Neural progenitor cell (in vitro differentiated cells): ENCODE measurements around the gene RMRP. TPM values are rescaled to one million over a fixed set of nuclear protein-coding genes. Genes with fewer than 3 reads are reported as not detected.

ENCODE experiments used
- DNase-seq: peaks from one replicate; pipeline ENCODE4 v3.0.0-alpha.2; 2016; ENCODE audit warnings: low spot score
- H2AFZ ChIP-seq: fragments of 200-600 bp; sonication (generic); replicated peaks from 2 replicates; pipeline ENCODE4 v1.6.1; 2016; ENCODE audit warnings: antibody characterized with exemption
- H3F3A ChIP-seq: fragments of 200-600 bp; sonication (generic); 2 replicates; pipeline ENCODE4 v1.6.1; 2016; ENCODE audit warnings: antibody characterized with exemption, low read depth
- H3K27ac ChIP-seq: fragments of 200-600 bp; sonication (generic); 2 replicates; pipeline ENCODE4 v1.5.1; 2016; ENCODE audit warnings: mild to moderate bottlenecking
- H3K27me3 ChIP-seq: fragments of 200-600 bp; sonication (generic); 2 replicates; pipeline ENCODE4 v1.6.1; 2016; ENCODE audit warnings: mild to moderate bottlenecking, moderate library complexity
- H3K36me3 ChIP-seq: fragments of 200-600 bp; sonication (generic); 2 replicates; pipeline ENCODE4 v1.5.1; 2016
- H3K4me1 ChIP-seq: fragments of 200-600 bp; sonication (generic); 2 replicates; pipeline ENCODE4 v1.6.1; 2016; ENCODE audit warnings: mixed run types
- H3K4me2 ChIP-seq: fragments of 200-600 bp; sonication (generic); 2 replicates; pipeline ENCODE4 v1.6.1; 2016
- H3K4me3 ChIP-seq: fragments of 200-600 bp; sonication (generic); 2 replicates; pipeline ENCODE4 v1.5.1; 2016
- H3K79me2 ChIP-seq: fragments of 200-600 bp; sonication (generic); 2 replicates; pipeline ENCODE4 v1.6.1; 2016; ENCODE audit warnings: low read depth
- H3K9ac ChIP-seq: fragments of 200-600 bp; sonication (generic); 2 replicates; pipeline ENCODE4 v1.6.1; 2016
- H3K9me3 ChIP-seq: fragments of 200-600 bp; sonication (generic); 2 replicates; pipeline ENCODE4 v1.5.1; 2016; ENCODE audit warnings: low read depth
- H4K20me1 ChIP-seq: fragments of 200-600 bp; sonication (generic); 2 replicates; pipeline ENCODE4 v1.6.1; 2016; ENCODE audit warnings: low read depth
- H3K27ac Mint-ChIP-seq: 3 replicates; pipeline ENCODE4 v1.8.0; 2021; ENCODE audit warnings: mixed read lengths
- H3K27me3 Mint-ChIP-seq: 2 replicates; pipeline ENCODE4 v1.8.0; 2022; ENCODE audit warnings: low read depth, mild to moderate bottlenecking, inconsistent platforms, moderate library complexity, mixed read lengths; ENCODE audit not compliant: insufficient read depth
- H3K36me3 Mint-ChIP-seq: 3 replicates; pipeline ENCODE4 v1.8.0; 2021; ENCODE audit warnings: mixed read lengths
- H3K4me1 Mint-ChIP-seq: 3 replicates; pipeline ENCODE4 v1.8.0; 2021; ENCODE audit warnings: mixed read lengths
- H3K4me3 Mint-ChIP-seq: 3 replicates; pipeline ENCODE4 v1.8.0; 2021; ENCODE audit warnings: mild to moderate bottlenecking, moderate library complexity, mixed read lengths
- H3K9me3 Mint-ChIP-seq: 3 replicates; pipeline ENCODE4 v1.8.0; 2020; ENCODE audit warnings: mixed read lengths
- EZH2 ChIP-seq: fragments of 200-600 bp; sonication (generic); IDR thresholded peaks from 2 replicates; pipeline ENCODE4 v1.6.1; 2017; ENCODE audit warnings: antibody characterized with exemption, mild to moderate bottlenecking, moderate library complexity
- EZH2phosphoT487 ChIP-seq: fragments of 200-600 bp; sonication (generic); IDR thresholded peaks from 2 replicates; pipeline ENCODE4 v1.6.1; 2017; ENCODE audit warnings: antibody characterized with exemption
- total RNA-seq: library from RNA; depleted of rRNA; stranded (reverse); fragments of >200 nt; gene quantifications from 2 replicates; pipeline ENCODE4 v1.2.3, GENCODE V29; 2015; ENCODE audit warnings: low replicate concordance
- TF ChIP-seq, protein P1 (sequence below): fragments of 200-600 bp; sonication (generic); IDR thresholded peaks from 2 replicates; pipeline ENCODE4 v1.5.1; 2017; ENCODE audit warnings: antibody characterized with exemption, mild to moderate bottlenecking

Gene RMRP
- total RNA-seq, 1 donor from 2014 or later: 2,709 TPM

DNA sequence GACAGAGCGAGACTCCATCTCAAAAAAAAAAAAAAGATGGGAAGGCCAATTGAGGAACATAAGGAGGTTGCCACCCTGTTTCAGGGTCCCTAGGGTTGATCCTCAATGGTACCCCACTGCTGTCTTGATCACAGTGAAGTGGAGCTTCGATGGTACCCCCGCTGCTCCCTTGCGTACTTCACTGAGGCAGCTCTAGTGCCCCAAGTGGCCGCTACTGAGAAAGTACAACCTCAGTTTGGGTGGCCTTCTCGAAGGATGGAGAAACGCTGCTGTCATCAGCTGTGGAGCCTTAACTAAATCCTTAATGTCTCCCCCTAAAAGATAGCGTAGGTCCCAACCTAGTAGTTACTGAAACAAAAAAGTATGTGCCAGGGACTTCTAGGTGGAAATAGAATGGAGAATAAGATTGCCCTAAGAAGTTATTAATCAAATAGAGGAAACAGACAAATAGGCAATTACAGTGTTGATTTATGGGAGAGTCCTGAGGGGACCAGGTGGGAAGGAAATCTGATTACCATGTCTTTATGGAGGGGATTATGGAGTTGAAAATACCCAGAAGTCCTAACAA is 46.5 kb downstream of the RMRP start:
- H3K27me3 Mint-ChIP-seq: peaks cover 29% of the 10 kb centered on the region
- Histone ChIP-seq H3K4me3 (no peak overlapping the region), H3K27ac (no peak overlapping the region), H3K79me2 (peaks cover 11% of the 10 kb centered on the region), H3K36me3 (no peaks in the 10 kb centered on the region), H4K20me1 (peaks cover 16% of the 10 kb centered on the region), H3K27me3 (peaks cover 23% of the 10 kb centered on the region), H3K4me1 (peaks cover 6% of the 10 kb centered on the region), H3F3A (peaks cover 1% of the 10 kb centered on the region), H3K9ac (no peak overlapping the region), H3K9me3 (no peaks in the 10 kb centered on the region), H2AFZ (no peak overlapping the region), H3K4me2 (no peak overlapping the region)
- peaks cover 12% of the 10 kb centered on the region for H3K4me1 Mint-ChIP-seq
- peak; percentile 66 for DNase-seq
- TF ChIP-seq EZH2: no peak
- TF ChIP-seq, protein P1, sequence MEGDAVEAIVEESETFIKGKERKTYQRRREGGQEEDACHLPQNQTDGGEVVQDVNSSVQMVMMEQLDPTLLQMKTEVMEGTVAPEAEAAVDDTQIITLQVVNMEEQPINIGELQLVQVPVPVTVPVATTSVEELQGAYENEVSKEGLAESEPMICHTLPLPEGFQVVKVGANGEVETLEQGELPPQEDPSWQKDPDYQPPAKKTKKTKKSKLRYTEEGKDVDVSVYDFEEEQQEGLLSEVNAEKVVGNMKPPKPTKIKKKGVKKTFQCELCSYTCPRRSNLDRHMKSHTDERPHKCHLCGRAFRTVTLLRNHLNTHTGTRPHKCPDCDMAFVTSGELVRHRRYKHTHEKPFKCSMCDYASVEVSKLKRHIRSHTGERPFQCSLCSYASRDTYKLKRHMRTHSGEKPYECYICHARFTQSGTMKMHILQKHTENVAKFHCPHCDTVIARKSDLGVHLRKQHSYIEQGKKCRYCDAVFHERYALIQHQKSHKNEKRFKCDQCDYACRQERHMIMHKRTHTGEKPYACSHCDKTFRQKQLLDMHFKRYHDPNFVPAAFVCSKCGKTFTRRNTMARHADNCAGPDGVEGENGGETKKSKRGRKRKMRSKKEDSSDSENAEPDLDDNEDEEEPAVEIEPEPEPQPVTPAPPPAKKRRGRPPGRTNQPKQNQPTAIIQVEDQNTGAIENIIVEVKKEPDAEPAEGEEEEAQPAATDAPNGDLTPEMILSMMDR: peak; percentile 69
- TF ChIP-seq EZH2phosphoT487: no peak
- peaks cover 16% of the 10 kb centered on the region for H3K36me3 Mint-ChIP-seq
- H3K27ac Mint-ChIP-seq: no peak overlapping the region
- H3K4me3 Mint-ChIP-seq: no peak overlapping the region
- H3K9me3 Mint-ChIP-seq: no peaks in the 10 kb centered on the region

DNA sequence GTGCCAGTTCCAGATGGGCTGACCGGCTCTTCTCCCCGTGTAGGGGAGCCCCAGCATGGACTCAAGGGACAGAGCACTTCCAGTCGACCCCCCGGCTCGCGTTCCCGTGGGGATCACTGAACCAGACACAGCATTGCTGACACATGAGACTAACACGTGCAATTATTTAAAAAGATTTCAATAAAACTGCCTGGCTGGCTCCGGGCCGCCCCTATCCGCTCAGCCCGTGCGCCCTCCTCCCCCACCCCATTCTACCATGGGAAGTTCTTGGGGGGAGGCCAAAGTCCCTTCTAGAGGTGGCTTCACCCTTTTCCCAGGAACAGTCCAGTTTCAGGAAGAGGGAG is 48.0 kb downstream of the RMRP start:
- TF ChIP-seq EZH2: no peak
- TF ChIP-seq, protein P1: no peak
- no peak for TF ChIP-seq EZH2phosphoT487
- Histone ChIP-seq H3K4me1 (peaks cover 9% of the 10 kb centered on the region), H2AFZ (no peak overlapping the region), H3K79me2 (peaks cover 18% of the 10 kb centered on the region), H3K9me3 (no peaks in the 10 kb centered on the region), H3K9ac (no peak overlapping the region), H3K4me2 (no peak overlapping the region), H3K36me3 (no peaks in the 10 kb centered on the region), H3K27me3 (peaks cover 7% of the 10 kb centered on the region), H3F3A (peaks cover 2% of the 10 kb centered on the region), H3K4me3 (no peak overlapping the region), H3K27ac (no peak overlapping the region), H4K20me1 (peaks cover 23% of the 10 kb centered on the region)
- no peak for DNase-seq
- peaks cover 14% of the 10 kb centered on the region for H3K4me1 Mint-ChIP-seq
- no peak overlapping the region for H3K4me3 Mint-ChIP-seq
- peaks cover 17% of the 10 kb centered on the region for H3K27me3 Mint-ChIP-seq
- H3K27ac Mint-ChIP-seq: no peak overlapping the region
- H3K36me3 Mint-ChIP-seq: peaks cover 16% of the 10 kb centered on the region
- H3K9me3 Mint-ChIP-seq: no peaks in the 10 kb centered on the region

DNA sequence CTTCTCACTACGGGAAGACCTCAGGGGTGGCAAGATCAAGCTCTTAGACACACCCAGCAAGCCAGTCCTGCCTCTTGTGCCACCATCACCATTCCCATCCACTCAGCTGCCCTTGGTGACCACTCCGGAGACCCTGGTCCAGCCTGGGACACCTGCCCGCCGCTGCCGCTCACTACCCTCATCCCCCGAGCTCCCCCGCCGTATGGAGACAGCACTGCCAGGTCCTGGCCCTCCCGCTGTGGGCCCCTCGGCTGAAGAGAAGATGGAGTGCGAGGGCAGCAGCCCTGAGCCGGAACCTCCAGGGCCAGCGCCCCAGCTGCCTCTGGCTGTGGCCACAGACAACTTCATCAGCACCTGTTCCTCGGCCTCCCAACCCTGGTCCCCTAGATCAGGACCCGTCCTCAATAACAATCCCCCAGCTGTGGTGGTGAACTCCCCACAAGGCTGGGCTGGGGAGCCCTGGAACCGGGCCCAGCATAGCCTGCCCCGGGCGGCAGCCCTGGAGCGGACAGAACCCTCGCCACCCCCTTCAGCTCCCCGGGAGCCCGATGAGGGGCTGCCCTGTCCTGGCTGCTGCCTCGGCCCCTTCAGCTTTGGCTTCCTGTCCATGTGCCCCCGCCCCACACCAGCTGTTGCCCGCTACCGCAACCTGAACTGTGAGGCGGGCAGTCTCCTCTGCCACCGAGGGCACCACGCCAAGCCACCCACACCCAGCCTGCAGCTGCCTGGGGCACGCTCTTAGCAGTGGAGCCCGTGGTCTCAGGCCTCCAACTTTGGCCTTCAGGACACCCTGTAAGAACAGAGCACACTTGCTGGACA is 48.6 kb downstream of the RMRP start:
- Histone ChIP-seq H4K20me1 (peaks cover 23% of the 10 kb centered on the region), H2AFZ (no peak overlapping the region), H3K27ac (no peak overlapping the region), H3K4me3 (no peak overlapping the region), H3K9ac (no peak overlapping the region), H3K4me2 (no peak overlapping the region), H3K79me2 (peaks cover 18% of the 10 kb centered on the region), H3K9me3 (no peaks in the 10 kb centered on the region), H3K36me3 (no peaks in the 10 kb centered on the region), H3K27me3 (peaks cover 2% of the 10 kb centered on the region), H3F3A (peaks cover 7% of the 10 kb centered on the region), H3K4me1 (peaks cover 9% of the 10 kb centered on the region)
- Mint-ChIP-seq H3K9me3 (no peaks in the 10 kb centered on the region), H3K27ac (no peak overlapping the region), H3K4me3 (no peak overlapping the region), H3K36me3 (peaks cover 16% of the 10 kb centered on the region), H3K4me1 (peaks cover 18% of the 10 kb centered on the region), H3K27me3 (peaks cover 16% of the 10 kb centered on the region)
- TF ChIP-seq EZH2phosphoT487 (no peak), EZH2 (no peak)
- TF ChIP-seq, protein P1: no peak
- no peak for DNase-seq
